ENCODE measurements around the gene CFAP73. TPM values are rescaled to one million over a fixed set of nuclear protein-coding genes. Genes with fewer than 3 reads are reported as not detected.

Gene CFAP73
- total RNA-seq, 1 experiment from 2014 or later, result 0.34 TPM

- BruUV-seq (replicated peaks), result no TSS peak
- H4K20me1 ChIP-seq (ENCODE audit: insufficient read depth), result no peaks in the 10 kb centered on the region; the same call in 1 of the 2 replicates
- peak within 1 kb of the TSS; percentile 95 for H3K27ac ChIP-seq (ENCODE audit: low read depth, low read length)
- H3K4me2 ChIP-seq (ENCODE audit: low read length), result peak within 1 kb of the TSS; percentile 83
- H3K9me2 ChIP-seq (ENCODE audit: insufficient read depth), result no peaks in the 10 kb centered on the region
- peak within 1 kb of the TSS; percentile 100 for H3K9ac ChIP-seq (ENCODE audit: low read length)
- peak; percentile 78 for DNase-seq (ENCODE audit: low read depth, low spot score)
- H2AFZ ChIP-seq (ENCODE audit: low read depth, low read length, poor library complexity, severe bottlenecking), result no peak within 1 kb of the TSS
- no peaks in the 10 kb centered on the region for H3K27me3 ChIP-seq (ENCODE audit: insufficient read depth, low read length)
- H3K4me1 ChIP-seq (ENCODE audit: control insufficient read depth in 1 of 2, insufficient read depth in 2 of 2, low read length in 2 of 2), result peaks cover 10 to 43% of the 10 kb centered on the region in 2 experiments; a peak in 3 of 4 replicates
- H3K36me3 ChIP-seq (ENCODE audit: control insufficient read depth in 1 of 2, insufficient read depth in 2 of 2, low read length in 2 of 2), result peaks cover 4 to 24% of the 10 kb centered on the region in 2 experiments; a peak in 3 of 4 replicates
- intact Hi-C loops (cut with micrococcal nuclease), result loop anchor here (2.0 kb wide), 1 partner anchor 49 kb away; no protein-coding TSS in a partner anchor
- no peaks in the 10 kb centered on the region for H3K9me3 ChIP-seq (ENCODE audit: control insufficient read depth in 1 of 2, insufficient read depth in 1 of 2, low read depth in 1 of 2, low read length in 2 of 2)
- CTCF ChIA-PET, result interaction anchor here (1.2 to 3.7 kb wide), 3 partner anchors 10 to 240 kb away, joined by 3 to 16 read pairs (median 4); no protein-coding TSS in a partner anchor
- H3K4me3 ChIP-seq (replicated peaks in 1 of 2; ENCODE audit: low read depth in 1 of 2, low read length in 2 of 2), result peak within 1 kb of the TSS; percentile 87 to 89
- RAD21 ChIA-PET (ENCODE audit: low non-redundant PET in 1 of 2, low total read pairs in 2 of 2, uncharacterized antibody in 2 of 2, unreplicated experiment in 2 of 2), result no interaction called here
- peaks cover 75% of the 10 kb centered on the region for H3K79me2 ChIP-seq (ENCODE audit: insufficient read depth, low read length)
- POLR2A ChIA-PET, result interaction anchor here (1.3 to 2.5 kb wide), 3 partner anchors 9 to 36 kb away, joined by 3 to 15 read pairs (median 5); partner anchors contain the start of gene TPCN1
- ATAC-seq, result peak; percentile 73
- peak; percentile 94 for TF ChIP-seq YY1 (IDR thresholded peaks at IDR 0.05; ENCODE audit: extremely low read depth, insufficient replicate concordance, low read depth, low read length)
- TF ChIP-seq CEBPB (IDR thresholded peaks at IDR 0.05; ENCODE audit: low read depth), result no peak
- TF ChIP-seq ZFX (IDR thresholded peaks at IDR 0.05), result peak; percentile 98
- TF ChIP-seq ELF1 (IDR thresholded peaks at IDR 0.05; ENCODE audit: borderline replicate concordance, low read depth), result no peak; the same call in 1 of the 2 replicates
- TF ChIP-seq JUND (IDR thresholded peaks at IDR 0.05), result peak; percentile 73; the same call in 1 of the 2 replicates
- TF ChIP-seq ZNF274 (IDR thresholded peaks at IDR 0.05; ENCODE audit: low read depth, low read length), result no peak
- TF ChIP-seq ZBTB33 (IDR thresholded peaks at IDR 0.05; ENCODE audit: extremely low read depth, insufficient replicate concordance, low read length), result no peak
- TF ChIP-seq FOSL1 (IDR thresholded peaks at IDR 0.05; ENCODE audit: low read depth), result no peak
- no peak; the same call in 1 of the 2 replicates for TF ChIP-seq SRF (IDR thresholded peaks at IDR 0.05; ENCODE audit: low read depth)
- TF ChIP-seq EZH2phosphoT487 (IDR thresholded peaks at IDR 0.05; ENCODE audit: borderline replicate concordance), result no peak
- TF ChIP-seq TCF7L2 (IDR thresholded peaks at IDR 0.05; ENCODE audit: borderline replicate concordance, extremely low read depth, insufficient read depth, insufficient read length), result peak; percentile 71
- peak; percentile 73; the same call in 1 of the 2 replicates for TF ChIP-seq POLR2AphosphoS5 (IDR thresholded peaks at IDR 0.05; ENCODE audit: low read depth, low read length)
- TF ChIP-seq, protein P1, sequence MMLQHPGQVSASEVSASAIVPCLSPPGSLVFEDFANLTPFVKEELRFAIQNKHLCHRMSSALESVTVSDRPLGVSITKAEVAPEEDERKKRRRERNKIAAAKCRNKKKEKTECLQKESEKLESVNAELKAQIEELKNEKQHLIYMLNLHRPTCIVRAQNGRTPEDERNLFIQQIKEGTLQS (IDR thresholded peaks at IDR 0.05), result no peak
- TF ChIP-seq, protein P2, sequence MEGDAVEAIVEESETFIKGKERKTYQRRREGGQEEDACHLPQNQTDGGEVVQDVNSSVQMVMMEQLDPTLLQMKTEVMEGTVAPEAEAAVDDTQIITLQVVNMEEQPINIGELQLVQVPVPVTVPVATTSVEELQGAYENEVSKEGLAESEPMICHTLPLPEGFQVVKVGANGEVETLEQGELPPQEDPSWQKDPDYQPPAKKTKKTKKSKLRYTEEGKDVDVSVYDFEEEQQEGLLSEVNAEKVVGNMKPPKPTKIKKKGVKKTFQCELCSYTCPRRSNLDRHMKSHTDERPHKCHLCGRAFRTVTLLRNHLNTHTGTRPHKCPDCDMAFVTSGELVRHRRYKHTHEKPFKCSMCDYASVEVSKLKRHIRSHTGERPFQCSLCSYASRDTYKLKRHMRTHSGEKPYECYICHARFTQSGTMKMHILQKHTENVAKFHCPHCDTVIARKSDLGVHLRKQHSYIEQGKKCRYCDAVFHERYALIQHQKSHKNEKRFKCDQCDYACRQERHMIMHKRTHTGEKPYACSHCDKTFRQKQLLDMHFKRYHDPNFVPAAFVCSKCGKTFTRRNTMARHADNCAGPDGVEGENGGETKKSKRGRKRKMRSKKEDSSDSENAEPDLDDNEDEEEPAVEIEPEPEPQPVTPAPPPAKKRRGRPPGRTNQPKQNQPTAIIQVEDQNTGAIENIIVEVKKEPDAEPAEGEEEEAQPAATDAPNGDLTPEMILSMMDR (IDR thresholded peaks at IDR 0.05 in 2 of 3, conservative IDR thresholded peaks at IDR 0.05 in 1 of 3; ENCODE audit: borderline replicate concordance in 1 of 3, insufficient read depth in 1 of 3, low read depth in 2 of 3, low read length in 2 of 3), result no peak
- no peak for TF ChIP-seq RAD21 (IDR thresholded peaks at IDR 0.05; ENCODE audit: low read depth)
- TF ChIP-seq EZH2 (IDR thresholded peaks at IDR 0.05), result no peak
- peak; percentile 95 for TF ChIP-seq MAX (IDR thresholded peaks at IDR 0.05)
- TF ChIP-seq EGR1 (IDR thresholded peaks at IDR 0.05; ENCODE audit: low read depth), result peak; percentile 60
Observed at GRCh38 chr12:113185180-113186032, 35.9 kb downstream of the CFAP73 start, which contains the start of the genes DDX54 and RITA1. DDX54 (minus strand) TSS chr12:113185478; CDS start chr12:113185451, 27 bp downstream. RITA1 (plus strand) TSS chr12:113185721; CDS start chr12:113186747, 1,026 bp downstream.

Data from HCT116 (cell line).